Omental fat pad (tissue), 4 donors: Measurements from ENCODE around the gene SOX18. TPM values are rescaled to one million over a fixed set of nuclear protein-coding genes. Genes with fewer than 3 reads are reported as not detected.

Experiments used
- ATAC-seq: fragments of 150-250 bp; one replicate; pipeline ENCODE4 v1.9.1; 2016; ENCODE audit warnings: mild to moderate bottlenecking, moderate library complexity; ENCODE audit not compliant: low FRiP score
- DNase-seq: peaks from one replicate; pipeline ENCODE4 v3.0.0-alpha.2; 2019; ENCODE audit warnings: low spot score
- CTCF ChIP-seq, 3 donors: fragments of 450-650 bp; IDR thresholded peaks; one replicate each; pipeline ENCODE4 v1.5.1; 2016 to 2017; ENCODE audit warnings: antibody characterized with exemption in 3 of 3, mild to moderate bottlenecking in 3 of 3, moderate library complexity in 2 of 3
- total RNA-seq, 4 donors: library from RNA; depleted of rRNA; stranded (reverse); fragments of >200 nt; gene quantifications; one replicate each; pipeline ENCODE4 v1.1.0, GENCODE V29; 2016

The SOX18 gene
- total RNA-seq, 4 donors from 2014 or later, result 2.9 to 16.7 (median 7.7) TPM

- DNase-seq (no peak), ATAC-seq (no peak)
- TF ChIP-seq CTCF (IDR thresholded peaks at IDR 0.05), result no peak
Observed at GRCh38 chr20:64076061-64076997, 26.9 kb upstream of the SOX18 start.

- DNase-seq, result no peak
- ATAC-seq, result no peak
- no peak for TF ChIP-seq CTCF (IDR thresholded peaks at IDR 0.05)
Observed at GRCh38 chr20:64075556-64075955, 26.1 kb upstream of the SOX18 start.

- DNase-seq, result no peak
- no peak for TF ChIP-seq CTCF (IDR thresholded peaks at IDR 0.05)
- no peak for ATAC-seq
Observed at GRCh38 chr20:64074963-64075362, 25.5 kb upstream of the SOX18 start.

- ATAC-seq, result no peak
- DNase-seq, result no peak
- TF ChIP-seq CTCF (IDR thresholded peaks at IDR 0.05), result no peak
Observed at GRCh38 chr20:64074184-64074789, 24.8 kb upstream of the SOX18 start.

- ATAC-seq (no peak), DNase-seq (no peak)
- TF ChIP-seq CTCF (IDR thresholded peaks at IDR 0.05), result no peak
Observed at GRCh38 chr20:64073476-64074183, 24.2 kb upstream of the SOX18 start.

- TF ChIP-seq CTCF (IDR thresholded peaks at IDR 0.05), result no peak
- no peak for DNase-seq
- ATAC-seq, result no peak
Observed at GRCh38 chr20:64072498-64073063, 23.1 kb upstream of the SOX18 start.
